ENCODE measurements around the gene SLC35G4. TPM values are rescaled to one million over a fixed set of nuclear protein-coding genes. Genes with fewer than 3 reads are reported as not detected.
A peak's percentile ranks its signal among the peaks of the same experiment; 100 is the strongest.
"Not testable (repeated sequence)": the region's sequence is repeated elsewhere in the genome, so short reads cannot be mapped to it uniquely, and the experiment has no call there.

SLC35G4 gene
- total RNA-seq: not detected
- polyA plus RNA-seq: not detected

GRCh38 chr18:11609488-11609887 lies at the start of gene SLC35G4:
SLC35G4 (plus strand) TSS chr18:11609596; CDS start chr18:11609596, 0 bp downstream.
- H3K27ac ChIP-seq (ENCODE audit: insufficient read depth, low read length, poor library complexity, severe bottlenecking); H3K27me3 ChIP-seq (ENCODE audit: control insufficient read depth, insufficient read depth, low read length); H3K9me3 Mint-ChIP-seq; H3K4me3 Mint-ChIP-seq; H3K27me3 Mint-ChIP-seq; H3K36me3 Mint-ChIP-seq; H3K36me3 ChIP-seq (ENCODE audit: control insufficient read depth, insufficient read depth, low read length); ATAC-seq (ENCODE audit: low read depth in 2 of 2); H3K9me3 ChIP-seq (ENCODE audit: control insufficient read depth in 2 of 2, low read length in 2 of 2); H3K4me1 ChIP-seq (ENCODE audit: control insufficient read depth, insufficient read depth, low read length, poor library complexity, severe bottlenecking); H3K4me1 Mint-ChIP-seq; DNase-seq; H3K4me3 ChIP-seq (ENCODE audit: low read depth, low read length): not testable (repeated sequence)
- peak within 1 kb of the TSS in 1 of 3 donors; percentile 87 for H3K27ac Mint-ChIP-seq

- Mint-ChIP-seq H3K4me3 (no peak overlapping the region), H3K27me3 (no peaks in the 10 kb centered on the region), H3K9me3 (peaks cover 0 to 5% (median 0%) of the 10 kb centered on the region in 7 donors), H3K36me3 (no peaks in the 10 kb centered on the region), H3K4me1 (no peaks in the 10 kb centered on the region), H3K27ac (no peak overlapping the region)
- H3K4me3 ChIP-seq (ENCODE audit: low read depth, low read length): no peak overlapping the region
- H3K27ac ChIP-seq (ENCODE audit: insufficient read depth, low read length, poor library complexity, severe bottlenecking): no peak overlapping the region
- H3K4me1 ChIP-seq (ENCODE audit: control insufficient read depth, insufficient read depth, low read length, poor library complexity, severe bottlenecking): no peaks in the 10 kb centered on the region
- no peak for ATAC-seq (ENCODE audit: low read depth in 2 of 2)
- H3K27me3 ChIP-seq (ENCODE audit: control insufficient read depth, insufficient read depth, low read length): no peaks in the 10 kb centered on the region
- H3K9me3 ChIP-seq (ENCODE audit: control insufficient read depth in 2 of 2, low read length in 2 of 2): no peaks in the 10 kb centered on the region
- no peak for DNase-seq
- no peaks in the 10 kb centered on the region for H3K36me3 ChIP-seq (ENCODE audit: control insufficient read depth, insufficient read depth, low read length)
These were observed 48.1 kb upstream of the SLC35G4 start for GRCh38 chr18:11561293-11561692.

- H3K36me3 ChIP-seq (ENCODE audit: control insufficient read depth, insufficient read depth, low read length): no peaks in the 10 kb centered on the region
- no peaks in the 10 kb centered on the region for H3K9me3 ChIP-seq (ENCODE audit: control insufficient read depth in 2 of 2, low read length in 2 of 2)
These were observed 43.7 kb upstream of the SLC35G4 start for GRCh38 chr18:11565716-11566115.

GRCh38 chr18:11566236-11566965 lies 43.0 kb upstream of the SLC35G4 start:
- Histone ChIP-seq H3K27ac (ENCODE audit: insufficient read depth, low read length, poor library complexity, severe bottlenecking) (no peak overlapping the region), H3K4me3 (ENCODE audit: low read depth, low read length) (no peak overlapping the region), H3K4me1 (ENCODE audit: control insufficient read depth, insufficient read depth, low read length, poor library complexity, severe bottlenecking) (no peaks in the 10 kb centered on the region), H3K27me3 (ENCODE audit: control insufficient read depth, insufficient read depth, low read length) (no peaks in the 10 kb centered on the region), H3K36me3 (ENCODE audit: control insufficient read depth, insufficient read depth, low read length) (no peaks in the 10 kb centered on the region), H3K9me3 (ENCODE audit: control insufficient read depth in 2 of 2, low read length in 2 of 2) (no peaks in the 10 kb centered on the region)
- Mint-ChIP-seq H3K9me3 (peaks cover 0 to 5% (median 0%) of the 10 kb centered on the region in 7 donors), H3K27ac (no peak overlapping the region), H3K4me3 (no peak overlapping the region), H3K4me1 (no peaks in the 10 kb centered on the region), H3K36me3 (no peaks in the 10 kb centered on the region), H3K27me3 (no peaks in the 10 kb centered on the region)
- no peak for DNase-seq
- no peak for ATAC-seq (ENCODE audit: low read depth in 2 of 2)

More at GRCh38 chr18:11565716-11566115, 43.7 kb upstream of the SLC35G4 start:
- no peak for ATAC-seq (ENCODE audit: low read depth in 2 of 2)
- Histone ChIP-seq H3K27me3 (ENCODE audit: control insufficient read depth, insufficient read depth, low read length) (no peaks in the 10 kb centered on the region), H3K4me3 (ENCODE audit: low read depth, low read length) (no peak overlapping the region), H3K4me1 (ENCODE audit: control insufficient read depth, insufficient read depth, low read length, poor library complexity, severe bottlenecking) (no peaks in the 10 kb centered on the region), H3K27ac (ENCODE audit: insufficient read depth, low read length, poor library complexity, severe bottlenecking) (no peak overlapping the region)
- Mint-ChIP-seq H3K36me3 (no peaks in the 10 kb centered on the region), H3K27me3 (no peaks in the 10 kb centered on the region), H3K4me3 (no peak overlapping the region), H3K27ac (no peak overlapping the region), H3K9me3 (peaks cover 0 to 5% (median 0%) of the 10 kb centered on the region in 7 donors), H3K4me1 (no peaks in the 10 kb centered on the region)
- no peak for DNase-seq

GRCh38 chr18:11567396-11567795 lies 42.0 kb upstream of the SLC35G4 start:
- Histone ChIP-seq H3K4me3 (ENCODE audit: low read depth, low read length) (no peak overlapping the region), H3K4me1 (ENCODE audit: control insufficient read depth, insufficient read depth, low read length, poor library complexity, severe bottlenecking) (no peaks in the 10 kb centered on the region), H3K9me3 (ENCODE audit: control insufficient read depth in 2 of 2, low read length in 2 of 2) (no peaks in the 10 kb centered on the region), H3K27ac (ENCODE audit: insufficient read depth, low read length, poor library complexity, severe bottlenecking) (no peak overlapping the region), H3K36me3 (ENCODE audit: control insufficient read depth, insufficient read depth, low read length) (no peaks in the 10 kb centered on the region), H3K27me3 (ENCODE audit: control insufficient read depth, insufficient read depth, low read length) (no peaks in the 10 kb centered on the region)
- no peaks in the 10 kb centered on the region for H3K4me1 Mint-ChIP-seq
- no peak overlapping the region for H3K27ac Mint-ChIP-seq
- H3K4me3 Mint-ChIP-seq: no peak overlapping the region
- no peak for DNase-seq
- peaks cover 0 to 3% (median 0%) of the 10 kb centered on the region in 7 donors for H3K9me3 Mint-ChIP-seq
- no peak for ATAC-seq (ENCODE audit: low read depth in 2 of 2)
- H3K27me3 Mint-ChIP-seq: no peaks in the 10 kb centered on the region
- no peaks in the 10 kb centered on the region for H3K36me3 Mint-ChIP-seq

GRCh38 chr18:11570073-11570588 lies 39.3 kb upstream of the SLC35G4 start:
- no peaks in the 10 kb centered on the region for H3K27me3 Mint-ChIP-seq
- H3K36me3 Mint-ChIP-seq: no peaks in the 10 kb centered on the region
- no peaks in the 10 kb centered on the region for H3K9me3 Mint-ChIP-seq
- Histone ChIP-seq H3K27me3 (ENCODE audit: control insufficient read depth, insufficient read depth, low read length) (no peaks in the 10 kb centered on the region), H3K4me1 (ENCODE audit: control insufficient read depth, insufficient read depth, low read length, poor library complexity, severe bottlenecking) (no peaks in the 10 kb centered on the region), H3K4me3 (ENCODE audit: low read depth, low read length) (no peak overlapping the region), H3K36me3 (ENCODE audit: control insufficient read depth, insufficient read depth, low read length) (no peaks in the 10 kb centered on the region), H3K27ac (ENCODE audit: insufficient read depth, low read length, poor library complexity, severe bottlenecking) (no peak overlapping the region), H3K9me3 (ENCODE audit: control insufficient read depth in 2 of 2, low read length in 2 of 2) (no peaks in the 10 kb centered on the region)
- no peak overlapping the region for H3K4me3 Mint-ChIP-seq
- ATAC-seq (ENCODE audit: low read depth in 2 of 2) (no peak), DNase-seq (no peak)
- no peaks in the 10 kb centered on the region for H3K4me1 Mint-ChIP-seq
- no peak overlapping the region for H3K27ac Mint-ChIP-seq

GRCh38 chr18:11570769-11571412 lies 38.5 kb upstream of the SLC35G4 start:
- Histone ChIP-seq H3K4me1 (ENCODE audit: control insufficient read depth, insufficient read depth, low read length, poor library complexity, severe bottlenecking) (no peaks in the 10 kb centered on the region), H3K9me3 (ENCODE audit: control insufficient read depth in 2 of 2, low read length in 2 of 2) (no peaks in the 10 kb centered on the region), H3K27me3 (ENCODE audit: control insufficient read depth, insufficient read depth, low read length) (no peaks in the 10 kb centered on the region), H3K36me3 (ENCODE audit: control insufficient read depth, insufficient read depth, low read length) (no peaks in the 10 kb centered on the region), H3K4me3 (ENCODE audit: low read depth, low read length) (no peak overlapping the region), H3K27ac (ENCODE audit: insufficient read depth, low read length, poor library complexity, severe bottlenecking) (no peak overlapping the region)
- H3K27me3 Mint-ChIP-seq: no peaks in the 10 kb centered on the region
- H3K27ac Mint-ChIP-seq: no peak overlapping the region
- H3K36me3 Mint-ChIP-seq: no peaks in the 10 kb centered on the region
- no peak for DNase-seq
- H3K4me1 Mint-ChIP-seq: no peaks in the 10 kb centered on the region
- no peak overlapping the region for H3K4me3 Mint-ChIP-seq
- ATAC-seq (ENCODE audit: low read depth in 2 of 2): no peak
- no peaks in the 10 kb centered on the region for H3K9me3 Mint-ChIP-seq
